ENCODE data around the gene SMARCAD1.

SMARCAD1 gene

GRCh38 chr4:94208918-94209317 is 1.3 kb downstream of the SMARCAD1 start:
- Histone ChIP-seq H3K36me3 (ENCODE audit: low read depth) (peaks cover 56% of the 10 kb centered on the region), H3K4me1 (ENCODE audit: insufficient read depth, poor library complexity, severe bottlenecking) (peaks cover 17% of the 10 kb centered on the region), H3K27ac (ENCODE audit: poor library complexity, severe bottlenecking) (no peak overlapping the region), H3K9me3 (ENCODE audit: severe bottlenecking) (no peaks in the 10 kb centered on the region), H3K4me3 (ENCODE audit: severe bottlenecking) (no peak overlapping the region), H3K27me3 (ENCODE audit: insufficient read depth, poor library complexity, severe bottlenecking) (no peaks in the 10 kb centered on the region)
- ATAC-seq (ENCODE audit: low read depth) = no peak
- TF ChIP-seq, protein P1, sequence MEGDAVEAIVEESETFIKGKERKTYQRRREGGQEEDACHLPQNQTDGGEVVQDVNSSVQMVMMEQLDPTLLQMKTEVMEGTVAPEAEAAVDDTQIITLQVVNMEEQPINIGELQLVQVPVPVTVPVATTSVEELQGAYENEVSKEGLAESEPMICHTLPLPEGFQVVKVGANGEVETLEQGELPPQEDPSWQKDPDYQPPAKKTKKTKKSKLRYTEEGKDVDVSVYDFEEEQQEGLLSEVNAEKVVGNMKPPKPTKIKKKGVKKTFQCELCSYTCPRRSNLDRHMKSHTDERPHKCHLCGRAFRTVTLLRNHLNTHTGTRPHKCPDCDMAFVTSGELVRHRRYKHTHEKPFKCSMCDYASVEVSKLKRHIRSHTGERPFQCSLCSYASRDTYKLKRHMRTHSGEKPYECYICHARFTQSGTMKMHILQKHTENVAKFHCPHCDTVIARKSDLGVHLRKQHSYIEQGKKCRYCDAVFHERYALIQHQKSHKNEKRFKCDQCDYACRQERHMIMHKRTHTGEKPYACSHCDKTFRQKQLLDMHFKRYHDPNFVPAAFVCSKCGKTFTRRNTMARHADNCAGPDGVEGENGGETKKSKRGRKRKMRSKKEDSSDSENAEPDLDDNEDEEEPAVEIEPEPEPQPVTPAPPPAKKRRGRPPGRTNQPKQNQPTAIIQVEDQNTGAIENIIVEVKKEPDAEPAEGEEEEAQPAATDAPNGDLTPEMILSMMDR (IDR thresholded peaks at IDR 0.05; ENCODE audit: poor library complexity, severe bottlenecking) = no peak
- no peak for DNase-seq (ENCODE audit: low spot score)

DNA sequence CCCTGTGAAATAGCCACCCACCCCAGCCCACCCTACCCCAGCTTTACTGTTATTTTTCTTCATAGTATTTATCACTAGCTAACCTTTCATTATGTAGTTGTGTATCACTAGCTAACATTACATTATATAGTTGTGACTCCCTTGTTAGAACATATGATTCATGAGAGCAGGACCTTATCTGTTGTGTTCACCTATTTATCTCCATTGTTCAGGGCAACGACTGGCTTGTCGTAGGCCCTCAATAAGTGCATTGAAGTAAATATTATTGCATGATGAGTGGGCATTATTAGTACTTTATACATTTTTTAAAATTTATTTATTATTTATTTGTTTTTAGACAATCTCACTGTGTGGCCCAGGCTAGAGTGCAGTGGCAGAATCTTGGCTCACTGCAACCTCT is 4.2 kb downstream of the SMARCAD1 start:
- DNase-seq (ENCODE audit: low spot score) = no peak
- H3K4me1 ChIP-seq (ENCODE audit: insufficient read depth, poor library complexity, severe bottlenecking) = peaks cover 14% of the 10 kb centered on the region
- no peak overlapping the region for H3K4me3 ChIP-seq (ENCODE audit: severe bottlenecking)
- ATAC-seq (ENCODE audit: low read depth) = no peak
- peaks cover 80% of the 10 kb centered on the region for H3K36me3 ChIP-seq (ENCODE audit: low read depth)
- H3K27me3 ChIP-seq (ENCODE audit: insufficient read depth, poor library complexity, severe bottlenecking) = no peaks in the 10 kb centered on the region
- H3K27ac ChIP-seq (ENCODE audit: poor library complexity, severe bottlenecking) = no peak overlapping the region
- TF ChIP-seq, protein P1 (IDR thresholded peaks at IDR 0.05; ENCODE audit: poor library complexity, severe bottlenecking) = no peak
- no peaks in the 10 kb centered on the region for H3K9me3 ChIP-seq (ENCODE audit: severe bottlenecking)

- TF ChIP-seq, protein P1 (IDR thresholded peaks at IDR 0.05; ENCODE audit: poor library complexity, severe bottlenecking) = no peak
- no peak for ATAC-seq (ENCODE audit: low read depth)
- H3K9me3 ChIP-seq (ENCODE audit: severe bottlenecking) = no peaks in the 10 kb centered on the region
- H3K4me1 ChIP-seq (ENCODE audit: insufficient read depth, poor library complexity, severe bottlenecking) = no peaks in the 10 kb centered on the region
- H3K27me3 ChIP-seq (ENCODE audit: insufficient read depth, poor library complexity, severe bottlenecking) = no peaks in the 10 kb centered on the region
- H3K27ac ChIP-seq (ENCODE audit: poor library complexity, severe bottlenecking) = no peak overlapping the region
- DNase-seq (ENCODE audit: low spot score) = no peak
- no peak overlapping the region for H3K4me3 ChIP-seq (ENCODE audit: severe bottlenecking)
- peaks cover 93% of the 10 kb centered on the region for H3K36me3 ChIP-seq (ENCODE audit: low read depth)
Measured at GRCh38 chr4:94214703-94215319, 7.1 kb downstream of the SMARCAD1 start.

DNA sequence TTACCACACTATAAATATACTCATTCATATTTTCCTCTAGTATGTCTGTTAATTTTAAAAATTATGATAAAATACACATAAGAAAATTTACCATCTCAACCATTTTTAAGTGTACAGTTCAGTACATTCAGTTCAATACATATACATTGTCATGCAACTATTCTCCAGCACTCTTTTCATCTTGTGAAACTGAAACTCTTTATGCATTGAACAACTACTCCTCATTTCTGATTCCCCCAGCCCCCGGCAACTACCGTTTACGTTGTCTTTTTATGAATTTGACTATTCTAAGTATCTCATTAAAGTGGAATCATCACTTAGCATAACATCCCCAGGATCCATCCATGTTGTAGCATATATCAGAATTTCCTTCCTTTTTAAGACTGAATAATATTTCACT is 8.7 kb downstream of the SMARCAD1 start:
- ATAC-seq (ENCODE audit: low read depth) = no peak
- H3K36me3 ChIP-seq (ENCODE audit: low read depth) = peaks cover 93% of the 10 kb centered on the region
- H3K27ac ChIP-seq (ENCODE audit: poor library complexity, severe bottlenecking) = no peak overlapping the region

GRCh38 chr4:94219402-94219801 is 11.7 kb downstream of the SMARCAD1 start:
- no peaks in the 10 kb centered on the region for H3K27me3 ChIP-seq (ENCODE audit: insufficient read depth, poor library complexity, severe bottlenecking)
- H3K36me3 ChIP-seq (ENCODE audit: low read depth) = peaks cover 84% of the 10 kb centered on the region
- DNase-seq (ENCODE audit: low spot score) (no peak), ATAC-seq (ENCODE audit: low read depth) (no peak)
- H3K27ac ChIP-seq (ENCODE audit: poor library complexity, severe bottlenecking) = no peak overlapping the region
- TF ChIP-seq, protein P1 (IDR thresholded peaks at IDR 0.05; ENCODE audit: poor library complexity, severe bottlenecking) = no peak
- no peak overlapping the region for H3K4me3 ChIP-seq (ENCODE audit: severe bottlenecking)
- no peaks in the 10 kb centered on the region for H3K9me3 ChIP-seq (ENCODE audit: severe bottlenecking)
- no peaks in the 10 kb centered on the region for H3K4me1 ChIP-seq (ENCODE audit: insufficient read depth, poor library complexity, severe bottlenecking)

More for the DNA sequence above, 8.7 kb downstream of the SMARCAD1 start:
- H3K9me3 ChIP-seq (ENCODE audit: severe bottlenecking) = no peaks in the 10 kb centered on the region
- no peak overlapping the region for H3K4me3 ChIP-seq (ENCODE audit: severe bottlenecking)
- H3K27me3 ChIP-seq (ENCODE audit: insufficient read depth, poor library complexity, severe bottlenecking) = no peaks in the 10 kb centered on the region
- H3K4me1 ChIP-seq (ENCODE audit: insufficient read depth, poor library complexity, severe bottlenecking) = no peaks in the 10 kb centered on the region
- TF ChIP-seq, protein P1 (IDR thresholded peaks at IDR 0.05; ENCODE audit: poor library complexity, severe bottlenecking) = no peak
- no peak for DNase-seq (ENCODE audit: low spot score)
